Activated CD4-positive, alpha-beta T cell treated with anti-CD3 and anti-CD28 coated beads, Interleukin-2, amount 10 ng/mL, durations not matched to agents 24 days and 14 days (primary cell): ENCODE data around the gene MCFD2. TPM values are rescaled to one million over a fixed set of nuclear protein-coding genes. Genes with fewer than 3 reads are reported as not detected.

Experiments used
- DNase-seq: peaks from one replicate; pipeline ENCODE4 v3.0.0; 2022
- H3K27ac Mint-ChIP-seq: one replicate; pipeline ENCODE4 v1.8.0; 2022; ENCODE audit warnings: mild to moderate bottlenecking, mixed read lengths
- H3K27me3 Mint-ChIP-seq: one replicate; pipeline ENCODE4 v1.8.0; 2022; ENCODE audit warnings: mixed read lengths
- H3K36me3 Mint-ChIP-seq: one replicate; pipeline ENCODE4 v1.8.0; 2022; ENCODE audit warnings: low read depth, mild to moderate bottlenecking, mixed read lengths
- H3K4me1 Mint-ChIP-seq: one replicate; pipeline ENCODE4 v1.8.0; 2021; ENCODE audit warnings: mixed read lengths
- H3K4me3 Mint-ChIP-seq: one replicate; pipeline ENCODE4 v1.8.0; 2022; ENCODE audit warnings: mild to moderate bottlenecking, moderate library complexity, mixed read lengths
- H3K9me3 Mint-ChIP-seq: one replicate; pipeline ENCODE4 v1.8.0; 2021; ENCODE audit warnings: mixed read lengths
- intact Hi-C: fragments of 100-400 bp; cut with micrococcal nuclease; formaldehyde crosslinking; loops from one replicate; pipeline ENCODE4 v1.15.1; 2023
- total RNA-seq: library from RNA; stranded (reverse); gene quantifications from 2 replicates; pipeline ENCODE4 v1.2.3, GENCODE V29; 2022

MCFD2 gene
- total RNA-seq: 46.7 and 47.2 TPM in 2 replicates

DNA sequence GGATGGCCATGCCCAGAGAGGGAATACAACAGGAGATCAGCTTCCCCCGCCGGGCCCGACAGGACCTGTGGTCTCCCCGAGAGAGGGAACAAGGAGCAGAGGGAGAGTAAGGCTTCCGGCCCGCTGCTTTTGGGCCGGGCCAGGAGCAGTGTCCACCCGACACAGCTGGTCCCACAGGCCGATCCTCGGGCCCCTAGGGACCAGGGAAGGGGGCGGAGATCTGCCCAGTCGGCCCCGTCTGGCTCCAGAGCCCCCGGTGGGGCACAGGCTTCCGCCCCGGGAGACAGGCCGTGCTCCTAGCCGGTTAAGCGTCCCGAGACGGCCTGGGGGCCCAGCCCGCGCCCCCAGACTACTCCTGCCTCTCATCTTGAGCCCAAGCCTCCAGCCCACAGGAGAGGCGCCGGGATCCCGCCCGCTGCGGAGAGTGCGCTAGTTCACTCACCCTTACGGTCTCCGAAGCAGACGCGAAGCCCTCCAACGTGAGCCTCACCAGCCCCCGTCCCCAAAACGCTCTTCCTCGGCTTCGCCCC, at the start of gene MCFD2:
Gene MCFD2, minus strand, starts transcription at position 526 of the 530 bp plus-strand sequence. CDS start 6,635 bp downstream, outside the sequence.
- H3K9me3 Mint-ChIP-seq: no peaks in the 10 kb centered on the region
- DNase-seq: no peak
- peak within 1 kb of the TSS; percentile 85 for H3K27ac Mint-ChIP-seq
- peaks cover 18% of the 10 kb centered on the region for H3K36me3 Mint-ChIP-seq
- peaks cover 39% of the 10 kb centered on the region for H3K4me1 Mint-ChIP-seq
- peak within 1 kb of the TSS; percentile 93 for H3K4me3 Mint-ChIP-seq
- intact Hi-C loops: loop anchor here (5.0 to 10.0 kb wide), 4 partner anchors 357 to 607 kb away; partner anchors contain the start of gene MSH2
- no peaks in the 10 kb centered on the region for H3K27me3 Mint-ChIP-seq

DNA sequence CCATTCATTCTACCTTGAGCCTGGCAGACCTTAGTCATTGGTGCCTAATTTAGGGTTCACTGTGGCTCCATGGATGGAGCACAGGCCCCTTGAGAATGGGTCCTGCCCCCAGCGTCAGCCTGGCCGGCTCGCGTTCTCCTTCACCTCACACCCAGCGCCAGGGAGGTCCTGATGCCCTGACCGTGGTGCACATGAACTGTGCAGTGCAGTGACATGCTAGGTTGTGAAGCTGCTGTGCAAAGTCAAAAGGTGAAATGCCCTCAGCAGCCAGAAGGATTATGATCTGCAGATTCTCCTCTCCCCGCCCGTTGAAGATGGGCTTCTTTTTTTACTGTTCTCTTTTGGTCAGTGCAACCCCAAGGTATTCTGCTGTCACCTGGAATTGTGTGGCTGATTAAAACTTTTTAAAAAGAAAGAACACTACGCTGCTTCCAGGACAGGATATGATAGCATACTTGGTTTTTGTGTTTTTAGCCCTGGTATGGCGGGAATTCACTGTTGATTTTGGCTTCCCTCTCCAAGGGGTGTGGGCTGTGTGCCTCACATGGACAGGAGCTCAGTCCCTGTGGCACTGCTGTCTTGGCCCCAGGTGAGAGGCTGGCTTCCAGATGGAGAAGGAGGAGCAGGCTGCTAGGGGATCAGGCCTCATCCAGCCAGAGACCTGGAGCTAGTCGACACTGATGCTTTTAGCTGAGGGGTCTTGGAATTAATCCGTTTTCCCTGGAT, 49.4 kb upstream of the MCFD2 start:
- no peaks in the 10 kb centered on the region for H3K9me3 Mint-ChIP-seq

DNA sequence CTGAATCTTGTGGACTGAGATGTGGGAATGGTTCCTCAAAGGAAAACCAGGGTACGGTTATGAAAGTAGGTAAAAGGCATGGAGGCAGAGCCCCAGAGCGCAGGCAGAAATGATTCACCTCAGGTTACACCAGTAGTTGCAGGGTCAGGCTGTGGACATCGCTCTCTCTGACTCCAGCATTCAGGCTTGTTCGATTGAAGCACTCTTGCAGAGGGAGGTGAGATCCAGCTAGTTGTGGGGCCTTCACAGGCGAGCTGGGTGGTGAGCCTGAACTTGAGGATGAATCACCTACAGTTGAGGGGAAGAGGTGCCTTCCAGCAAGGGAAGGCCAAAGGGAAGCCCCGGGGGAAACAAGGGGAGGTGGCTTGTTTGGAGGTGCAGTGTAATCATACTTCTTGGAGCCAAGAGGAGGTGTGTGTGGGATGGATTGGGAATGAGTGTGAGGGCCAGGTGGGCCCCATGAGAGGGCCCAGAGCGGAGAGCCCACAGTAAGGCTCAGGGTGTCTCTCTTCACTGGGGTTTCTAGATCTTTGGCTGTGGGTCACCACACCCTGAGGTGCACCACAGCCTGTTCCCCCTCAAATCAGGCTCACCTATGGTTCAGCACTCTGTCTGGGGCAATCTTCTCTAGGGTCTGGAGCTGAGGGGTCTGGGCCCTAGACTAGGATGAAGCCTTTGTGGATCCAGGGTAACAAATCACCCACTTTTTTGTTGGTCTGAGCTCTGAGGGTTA, 48.5 kb upstream of the MCFD2 start:
- DNase-seq: no peak
- peak overlapping the region; percentile 36 for H3K27ac Mint-ChIP-seq
- intact Hi-C loops: no loop called here
- H3K36me3 Mint-ChIP-seq: peaks cover 34% of the 10 kb centered on the region
- peaks cover 9% of the 10 kb centered on the region for H3K4me1 Mint-ChIP-seq
- H3K9me3 Mint-ChIP-seq: no peaks in the 10 kb centered on the region
- no peaks in the 10 kb centered on the region for H3K27me3 Mint-ChIP-seq
- H3K4me3 Mint-ChIP-seq: no peak overlapping the region

More for the DNA sequence above, 49.4 kb upstream of the MCFD2 start:
- no peaks in the 10 kb centered on the region for H3K27me3 Mint-ChIP-seq
- H3K27ac Mint-ChIP-seq: no peak overlapping the region
- H3K4me1 Mint-ChIP-seq: peaks cover 9% of the 10 kb centered on the region
- no peak for DNase-seq
- peaks cover 30% of the 10 kb centered on the region for H3K36me3 Mint-ChIP-seq
- intact Hi-C loops: no loop called here
- no peak overlapping the region for H3K4me3 Mint-ChIP-seq

DNA sequence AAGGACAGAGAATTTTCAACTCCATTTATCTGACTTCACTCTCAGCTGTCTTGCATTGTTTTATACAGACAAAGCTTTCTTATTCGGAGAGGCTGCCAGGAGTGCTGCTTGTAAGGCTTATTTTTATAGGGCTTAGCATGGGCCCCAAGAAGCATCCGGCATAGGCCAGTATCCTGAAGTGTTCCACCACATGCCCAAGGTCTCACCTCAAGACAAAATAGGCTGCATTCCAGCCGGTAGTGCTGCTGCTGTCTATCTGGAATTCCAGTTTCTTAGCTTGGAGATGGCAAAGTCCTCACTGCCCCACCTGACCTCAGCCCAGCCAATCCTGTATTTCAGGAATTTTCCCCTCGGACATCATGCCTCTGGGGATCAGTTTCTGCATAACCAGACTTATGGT, 47.6 kb upstream of the MCFD2 start:
- intact Hi-C loops: no loop called here
- no peaks in the 10 kb centered on the region for H3K27me3 Mint-ChIP-seq

DNA sequence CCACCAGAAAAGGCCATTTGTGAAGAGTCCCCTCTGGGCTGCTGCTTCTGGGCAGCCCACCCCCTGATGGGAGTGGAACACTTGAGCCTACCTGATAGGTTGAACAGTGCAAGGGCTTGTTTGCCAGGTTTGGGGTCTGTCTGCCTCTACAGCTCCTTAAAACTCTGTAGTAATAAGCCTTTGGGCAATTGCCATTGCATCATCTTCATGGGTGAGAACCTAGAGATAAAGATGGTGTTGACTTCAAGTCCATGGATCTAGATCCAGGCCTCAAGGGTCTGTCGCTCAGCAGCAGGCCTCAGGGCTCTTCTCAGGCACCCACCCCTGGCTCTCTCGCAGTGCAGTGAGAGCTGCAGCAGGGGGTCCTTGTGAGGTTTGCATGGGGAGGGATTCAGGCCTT, 47.1 kb upstream of the MCFD2 start:
- H3K4me3 Mint-ChIP-seq: no peak overlapping the region
- H3K27ac Mint-ChIP-seq: no peak overlapping the region
- peaks cover 9% of the 10 kb centered on the region for H3K4me1 Mint-ChIP-seq
- H3K27me3 Mint-ChIP-seq: no peaks in the 10 kb centered on the region
- intact Hi-C loops: no loop called here
- peaks cover 43% of the 10 kb centered on the region for H3K36me3 Mint-ChIP-seq
- no peak for DNase-seq
- H3K9me3 Mint-ChIP-seq: no peaks in the 10 kb centered on the region

More for the DNA sequence above, 47.6 kb upstream of the MCFD2 start:
- peaks cover 9% of the 10 kb centered on the region for H3K4me1 Mint-ChIP-seq
- H3K36me3 Mint-ChIP-seq: peaks cover 40% of the 10 kb centered on the region
- H3K4me3 Mint-ChIP-seq: no peak overlapping the region
- no peaks in the 10 kb centered on the region for H3K9me3 Mint-ChIP-seq
- no peak for DNase-seq
- H3K27ac Mint-ChIP-seq: peak overlapping the region; percentile 36

DNA sequence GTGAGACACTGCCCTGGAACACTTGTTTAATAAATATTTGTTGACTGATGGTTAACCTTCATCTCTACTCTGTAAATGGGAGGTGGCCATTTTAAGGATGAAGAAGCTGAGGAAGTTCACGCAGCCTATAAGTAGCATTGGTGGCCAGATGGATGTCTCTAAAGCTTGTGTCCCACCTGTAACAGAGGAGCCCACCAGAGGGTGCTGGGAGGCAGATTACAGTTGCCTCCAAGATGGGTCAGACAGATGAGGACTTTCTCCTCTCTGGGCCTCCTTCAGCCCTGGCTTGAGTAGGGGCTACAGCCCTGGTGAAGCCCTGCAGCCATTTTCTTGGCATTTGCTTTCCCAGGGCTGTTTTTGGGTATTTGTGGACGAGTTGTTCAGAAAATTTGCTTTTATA, 45.0 kb upstream of the MCFD2 start:
- Mint-ChIP-seq H3K36me3 (peaks cover 54% of the 10 kb centered on the region), H3K27ac (no peak overlapping the region), H3K9me3 (no peaks in the 10 kb centered on the region), H3K4me3 (no peak overlapping the region), H3K4me1 (peaks cover 10% of the 10 kb centered on the region), H3K27me3 (no peaks in the 10 kb centered on the region)
- DNase-seq: no peak
- intact Hi-C loops: no loop called here

DNA sequence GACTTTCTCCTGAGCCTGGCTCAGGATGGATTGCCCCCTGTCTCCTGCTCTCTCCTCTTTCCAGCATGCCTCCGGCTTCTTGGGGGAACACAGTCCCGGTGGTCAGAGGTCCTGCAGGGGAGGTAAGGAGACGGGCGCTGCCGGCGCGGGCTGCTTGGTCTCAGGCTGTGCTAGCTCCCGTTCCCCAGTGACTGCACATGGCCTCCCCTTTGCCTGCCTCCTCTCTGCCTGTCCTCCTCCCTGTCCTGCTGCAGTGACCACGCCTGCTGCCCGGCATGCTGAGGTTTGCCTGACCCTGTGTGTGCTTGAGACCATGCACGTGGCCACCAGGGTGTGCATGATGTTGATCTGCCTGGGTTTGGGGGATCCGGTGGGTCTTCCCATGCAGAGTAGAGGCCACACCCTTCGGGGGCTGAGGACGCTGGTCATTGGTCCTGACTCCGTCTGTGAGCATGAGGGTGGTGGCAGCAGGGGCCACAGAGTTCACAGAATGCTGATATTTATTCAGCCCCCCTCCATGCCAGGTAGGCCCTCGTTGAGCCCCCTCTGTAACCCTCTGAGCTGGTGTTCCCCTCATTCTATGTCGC, 42.9 kb upstream of the MCFD2 start:
- peaks cover 3% of the 10 kb centered on the region for H3K4me1 Mint-ChIP-seq
- intact Hi-C loops: no loop called here

DNA sequence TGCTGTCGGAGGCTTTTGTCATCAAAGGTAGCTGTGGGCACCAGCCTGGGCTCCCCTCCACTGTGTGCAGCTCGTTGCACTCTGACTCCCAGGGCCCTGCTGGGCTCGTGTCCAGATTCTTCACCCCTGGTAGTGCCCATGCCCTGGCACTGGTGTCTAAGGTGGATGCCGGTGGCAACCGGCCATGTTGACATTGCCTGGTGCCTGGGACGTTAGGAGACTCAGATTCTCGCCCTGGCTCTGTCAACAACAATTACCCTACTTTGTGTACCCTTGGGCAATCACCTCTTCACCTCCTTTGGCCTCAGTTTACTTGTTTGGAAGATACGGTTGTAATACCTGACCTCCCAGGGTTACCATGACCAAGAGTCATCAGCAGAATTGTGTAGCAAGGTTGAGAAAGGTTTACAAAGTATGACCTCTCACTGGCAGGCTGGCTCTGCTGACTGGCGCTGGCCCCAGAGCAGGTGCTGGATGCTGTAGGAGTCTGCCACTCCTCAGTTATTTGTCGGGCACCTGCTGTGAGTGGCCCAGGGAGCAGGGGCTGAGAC, 41.5 kb upstream of the MCFD2 start:
- intact Hi-C loops: no loop called here
- no peak for DNase-seq
- Mint-ChIP-seq H3K36me3 (peaks cover 65% of the 10 kb centered on the region), H3K27ac (no peak overlapping the region), H3K4me1 (peaks cover 3% of the 10 kb centered on the region), H3K9me3 (no peaks in the 10 kb centered on the region), H3K4me3 (no peak overlapping the region), H3K27me3 (no peaks in the 10 kb centered on the region)

More for the DNA sequence above, 42.9 kb upstream of the MCFD2 start:
- no peak overlapping the region for H3K27ac Mint-ChIP-seq
- no peaks in the 10 kb centered on the region for H3K9me3 Mint-ChIP-seq
- H3K27me3 Mint-ChIP-seq: no peaks in the 10 kb centered on the region
- no peak overlapping the region for H3K4me3 Mint-ChIP-seq
- DNase-seq: no peak
- H3K36me3 Mint-ChIP-seq: peaks cover 62% of the 10 kb centered on the region

DNA sequence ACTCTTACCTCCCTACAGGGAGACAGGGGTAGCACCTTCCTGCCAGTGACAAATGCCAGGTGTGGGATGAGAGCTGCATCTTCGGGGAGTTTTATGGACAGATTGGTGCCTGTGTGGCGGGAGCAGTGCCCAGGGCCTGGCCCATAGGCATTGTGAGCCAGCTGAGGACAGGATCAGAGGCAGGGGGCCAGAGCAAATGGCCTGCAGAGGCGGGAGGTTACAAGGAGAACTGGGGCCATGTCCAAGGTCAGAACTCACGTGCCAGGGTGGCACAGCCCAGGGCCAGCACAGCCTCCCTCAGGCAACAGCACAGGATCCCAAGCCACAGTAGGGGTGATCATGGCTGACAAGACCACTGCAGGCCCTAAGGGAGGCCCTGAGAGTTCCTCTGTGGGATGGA, 40.2 kb upstream of the MCFD2 start:
- Mint-ChIP-seq H3K27ac (peak overlapping the region; percentile 74), H3K4me1 (peaks cover 11% of the 10 kb centered on the region), H3K27me3 (no peaks in the 10 kb centered on the region), H3K9me3 (no peaks in the 10 kb centered on the region), H3K36me3 (peaks cover 71% of the 10 kb centered on the region), H3K4me3 (no peak overlapping the region)
- intact Hi-C loops: no loop called here
- DNase-seq: no peak

DNA sequence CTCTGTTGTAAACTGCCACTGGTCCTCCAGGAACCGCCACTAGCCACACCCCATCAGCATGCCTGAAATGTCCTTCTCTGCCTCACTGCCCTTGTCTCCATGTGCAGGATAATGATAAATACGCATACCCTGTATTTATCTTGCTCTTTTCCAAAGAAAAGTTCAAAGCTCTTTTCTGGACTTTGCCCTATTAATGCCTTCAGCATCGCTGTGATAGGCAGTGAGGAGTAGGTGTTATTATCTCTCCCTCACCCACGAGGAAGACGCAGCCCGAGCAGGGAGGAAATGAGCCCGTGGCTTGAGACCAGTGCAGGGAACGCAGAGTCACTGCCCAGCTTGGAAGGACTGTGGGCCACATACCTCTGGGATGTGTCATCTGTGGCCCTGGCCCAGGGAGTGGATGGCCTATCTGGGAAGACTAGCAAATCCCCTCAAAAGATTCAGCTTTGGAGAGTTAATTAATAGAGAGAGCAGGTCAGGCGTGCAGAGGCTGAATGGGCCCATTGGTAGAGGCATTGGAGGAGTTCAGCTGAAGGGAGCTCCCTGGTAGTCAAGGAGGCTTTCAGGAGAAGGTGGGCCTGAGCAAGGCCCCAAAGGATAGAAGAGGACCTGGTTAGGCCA, 39.5 kb upstream of the MCFD2 start:
- Mint-ChIP-seq H3K27ac (peak overlapping the region; percentile 74), H3K4me1 (peaks cover 16% of the 10 kb centered on the region), H3K9me3 (no peaks in the 10 kb centered on the region), H3K4me3 (no peak overlapping the region), H3K36me3 (peaks cover 72% of the 10 kb centered on the region), H3K27me3 (no peaks in the 10 kb centered on the region)
- intact Hi-C loops: no loop called here
- no peak for DNase-seq

DNA sequence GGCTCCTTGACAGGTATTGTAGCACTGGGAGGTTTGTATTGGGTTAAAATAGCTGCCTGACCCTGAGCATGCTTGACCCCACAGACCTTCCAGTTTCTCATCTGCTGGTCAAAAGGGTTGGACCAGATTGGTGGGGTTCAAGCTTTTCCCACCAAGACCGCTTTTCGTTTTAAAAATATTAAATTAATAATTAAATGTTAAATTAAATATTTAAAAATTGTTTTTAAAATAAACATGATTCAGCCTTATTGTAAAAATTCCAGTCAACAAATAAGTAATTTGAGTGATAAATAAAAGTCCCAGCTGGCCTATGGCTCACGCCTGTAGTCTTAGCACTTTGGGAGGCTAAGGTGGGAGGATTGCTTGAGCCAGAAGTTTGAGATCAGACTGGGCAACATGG, 36.6 kb upstream of the MCFD2 start:
- intact Hi-C loops: no loop called here
- H3K36me3 Mint-ChIP-seq: peaks cover 60% of the 10 kb centered on the region

DNA sequence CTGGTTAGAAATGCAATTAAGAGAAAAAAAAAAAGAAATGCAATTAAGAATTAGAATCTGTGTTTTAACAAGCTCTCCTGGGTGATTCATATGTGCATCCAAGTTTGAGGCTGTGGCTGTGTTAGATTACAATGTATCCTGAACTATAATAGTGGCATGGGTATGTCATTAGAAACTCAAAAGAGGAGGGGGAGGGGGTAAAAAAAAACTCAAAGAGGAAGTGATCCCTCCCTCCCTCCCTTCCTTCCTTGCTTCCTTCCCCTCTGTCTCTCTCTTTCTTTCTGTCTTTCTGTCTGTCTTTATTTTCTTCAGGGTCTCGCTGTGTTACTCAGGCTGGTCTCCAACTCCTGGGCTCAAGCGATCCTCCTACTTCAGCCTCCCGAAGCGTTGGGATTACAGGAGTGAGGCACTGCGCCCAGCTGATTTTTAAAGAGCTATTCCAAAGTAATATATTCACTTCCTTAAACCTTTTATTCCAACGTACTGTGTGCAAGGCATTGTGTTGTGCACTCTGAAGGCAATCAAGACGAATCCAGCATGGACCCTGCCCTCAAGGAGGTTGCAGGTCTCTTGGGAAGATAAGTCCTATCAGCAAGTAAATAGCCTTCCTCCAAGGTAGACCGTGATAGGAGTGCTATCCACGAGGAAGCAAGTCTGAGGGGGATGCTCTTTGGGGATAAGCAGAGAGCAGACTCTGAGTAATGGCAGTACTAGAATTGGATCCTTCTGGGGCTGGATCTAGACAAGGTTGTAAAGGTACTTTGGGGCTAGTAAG, 35.9 kb upstream of the MCFD2 start:
- Mint-ChIP-seq H3K36me3 (peaks cover 59% of the 10 kb centered on the region), H3K9me3 (no peaks in the 10 kb centered on the region)

More for the DNA sequence above, 36.6 kb upstream of the MCFD2 start:
- Mint-ChIP-seq H3K9me3 (no peaks in the 10 kb centered on the region), H3K27ac (no peak overlapping the region), H3K27me3 (no peaks in the 10 kb centered on the region), H3K4me1 (peaks cover 21% of the 10 kb centered on the region), H3K4me3 (no peak overlapping the region)
- no peak for DNase-seq

DNA sequence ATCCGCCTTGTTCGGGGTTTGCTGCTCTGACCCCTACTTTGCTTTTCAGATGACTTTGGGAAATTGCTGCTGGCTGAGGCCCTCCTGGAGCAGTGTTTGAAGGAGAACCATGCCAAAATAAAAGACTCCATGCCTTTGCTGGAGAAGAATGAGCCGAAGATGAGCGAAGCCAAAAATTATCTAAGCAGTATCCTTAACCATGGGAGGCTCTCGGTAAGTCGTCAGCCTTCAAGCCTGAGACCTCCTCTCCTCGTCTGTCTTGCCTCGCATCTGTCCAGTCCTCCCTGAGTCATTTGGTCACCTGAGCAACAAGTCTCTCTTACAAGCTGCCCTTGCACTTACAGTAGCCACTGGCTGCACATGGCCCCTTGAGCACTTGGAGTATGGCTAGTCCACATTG, 34.7 kb upstream of the MCFD2 start:
- H3K4me1 Mint-ChIP-seq: peaks cover 30% of the 10 kb centered on the region
- no peak for DNase-seq
- peaks cover 60% of the 10 kb centered on the region for H3K36me3 Mint-ChIP-seq

More for the DNA sequence above, 35.9 kb upstream of the MCFD2 start:
- Mint-ChIP-seq H3K4me3 (no peak overlapping the region), H3K27me3 (no peaks in the 10 kb centered on the region), H3K27ac (peak overlapping the region; percentile 32), H3K4me1 (peaks cover 24% of the 10 kb centered on the region)
- intact Hi-C loops: no loop called here
- DNase-seq: no peak

More for the DNA sequence above, 34.7 kb upstream of the MCFD2 start:
- peak overlapping the region; percentile 80 for H3K27ac Mint-ChIP-seq
- intact Hi-C loops: no loop called here
- H3K4me3 Mint-ChIP-seq: no peak overlapping the region
- H3K27me3 Mint-ChIP-seq: no peaks in the 10 kb centered on the region
- H3K9me3 Mint-ChIP-seq: no peaks in the 10 kb centered on the region
